IMR-90 (cell line): ENCODE results near the gene PTEN. TPM values are rescaled to one million over a fixed set of nuclear protein-coding genes. Genes with fewer than 3 reads are reported as not detected.

Experiments
- ATAC-seq: fragments of 200-7000 bp; cut with Tn5 transposase; 2 replicates; pipeline ENCODE4 v1.9.1; 2020; ENCODE audit warnings: low read depth, mild to moderate bottlenecking, moderate library complexity
- BruUV-seq: library from RNA; stranded (reverse); fragments of 400-500 nt; replicated peaks from 2 replicates; lab custom pipeline; 2021; lab: Mats Ljungman, UMichigan
- CTCF ChIA-PET: fragments of 300-600 bp; formaldehyde crosslinking; extraction: SDS; loops from one replicate; lab custom pipeline; 2021; ENCODE audit warnings: antibody characterized with exemption; lab: Yijun Ruan, JAX
- POLR2A ChIA-PET: fragments of 300-600 bp; sonication (Branson Sonifier 250); formaldehyde crosslinking; loops from one replicate; lab custom pipeline; 2022; ENCODE audit warnings: antibody characterized with exemption; ENCODE audit not compliant: unreplicated experiment; lab: Charles Lee
- DNase-seq: peaks from one replicate; pipeline ENCODE4 v3.0.0; 2013
- H2AFZ ChIP-seq: replicated peaks from 2 replicates; pipeline ENCODE3; 2013; ENCODE audit warnings: low read length, mild to moderate bottlenecking; ENCODE audit not compliant: poor library complexity
- H2AK5ac ChIP-seq: 2 replicates; pipeline ENCODE4 v1.6.1; 2013; ENCODE audit warnings: low read depth, low read length, inconsistent platforms
- H2AK9ac ChIP-seq: replicated peaks from 2 replicates; pipeline ENCODE3; 2013; ENCODE audit warnings: mild to moderate bottlenecking, low read depth, low read length, moderate library complexity; ENCODE audit not compliant: poor library complexity
- H2BK120ac ChIP-seq: 2 replicates; pipeline ENCODE4 v1.6.1; 2013; ENCODE audit warnings: low read depth, low read length, inconsistent platforms
- H2BK15ac ChIP-seq: 3 replicates; pipeline ENCODE4 v1.6.1; 2013; ENCODE audit warnings: low read depth, low read length, inconsistent platforms
- H2BK20ac ChIP-seq: 2 replicates; pipeline ENCODE4 v1.6.1; 2013; ENCODE audit warnings: low read depth, mild to moderate bottlenecking, inconsistent platforms, low read length, moderate library complexity
- H2BK5ac ChIP-seq: 2 replicates; pipeline ENCODE4 v1.6.1; 2013; ENCODE audit warnings: mild to moderate bottlenecking, low read depth, low read length, inconsistent platforms; ENCODE audit not compliant: poor library complexity, severe bottlenecking
- H3K14ac ChIP-seq: replicated peaks from 2 replicates; pipeline ENCODE4 v1.6.1; 2013; ENCODE audit warnings: low read depth, low read length, inconsistent platforms
- H3K18ac ChIP-seq: 2 replicates; pipeline ENCODE4 v1.6.1; 2013; ENCODE audit warnings: low read depth, low read length, control low read depth
- H3K23ac ChIP-seq: 2 replicates; pipeline ENCODE4 v1.6.1; 2013; ENCODE audit warnings: low read depth, low read length, inconsistent platforms
- H3K27ac ChIP-seq: 2 replicates; pipeline ENCODE4 v1.5.1; 2013; ENCODE audit warnings: mild to moderate bottlenecking, control low read depth, low read length; ENCODE audit not compliant: insufficient read depth
- H3K27me3 ChIP-seq: 2 replicates; pipeline ENCODE4 v1.6.1; 2013; ENCODE audit warnings: low read length; ENCODE audit not compliant: control insufficient read depth, insufficient read depth
- H3K36me3 ChIP-seq: 2 replicates; pipeline ENCODE4 v1.6.1; 2013; ENCODE audit warnings: low read length, mixed read lengths; ENCODE audit not compliant: control insufficient read depth, insufficient read depth
- H3K4ac ChIP-seq: 2 replicates; pipeline ENCODE4 v1.6.1; 2013; ENCODE audit warnings: low read depth, low read length, inconsistent platforms
- H3K4me1 ChIP-seq: 2 replicates; pipeline ENCODE4 v1.6.1; 2013; ENCODE audit warnings: low read length, mixed read lengths; ENCODE audit not compliant: control insufficient read depth, insufficient read depth
- H3K4me2 ChIP-seq: 2 replicates; pipeline ENCODE4 v1.6.1; 2013; ENCODE audit warnings: low read depth, mild to moderate bottlenecking, control low read depth, low read length, moderate library complexity
- H3K4me3 ChIP-seq: 2 replicates; pipeline ENCODE4 v1.5.1; 2013; ENCODE audit warnings: low read depth, mild to moderate bottlenecking, control low read depth, low read length, moderate library complexity; ENCODE audit not compliant: insufficient read depth
- H3K56ac ChIP-seq: 2 replicates; pipeline ENCODE4 v1.6.1; 2013; ENCODE audit warnings: low read length, inconsistent platforms; ENCODE audit not compliant: insufficient read depth; ENCODE audit errors: extremely low read depth
- H3K79me1 ChIP-seq, 2 experiments: 2 replicates each; pipeline ENCODE4 v1.6.1; 2013; ENCODE audit warnings: low read length in 2 of 2, inconsistent platforms in 1 of 2, low read depth in 1 of 2
- H3K9ac ChIP-seq: 2 replicates; pipeline ENCODE4 v1.6.1; 2013; ENCODE audit warnings: low read depth, low read length, control low read depth
- H3K9me1 ChIP-seq: 2 replicates; pipeline ENCODE4 v1.6.1; 2013; ENCODE audit warnings: low read length, inconsistent platforms; ENCODE audit not compliant: insufficient read depth
- H3K9me3 ChIP-seq: 2 replicates; pipeline ENCODE4 v1.6.1; 2013; ENCODE audit warnings: low read length; ENCODE audit not compliant: control insufficient read depth, insufficient read depth
- H4K20me1 ChIP-seq: 2 replicates; pipeline ENCODE4 v1.6.1; 2013; ENCODE audit warnings: low read length, inconsistent platforms; ENCODE audit not compliant: insufficient read depth
- H4K5ac ChIP-seq: 2 replicates; pipeline ENCODE4 v1.6.1; 2013; ENCODE audit warnings: mild to moderate bottlenecking, low read depth, low read length, control low read depth
- H4K8ac ChIP-seq, 2 experiments: 2 replicates each; pipeline ENCODE4 v1.6.1; 2013; ENCODE audit warnings: low read depth in 2 of 2, low read length in 2 of 2, control low read depth in 1 of 2, inconsistent platforms in 1 of 2
- H4K91ac ChIP-seq: 2 replicates; pipeline ENCODE4 v1.6.1; 2013; ENCODE audit warnings: low read depth, low read length, inconsistent platforms; ENCODE audit not compliant: insufficient read depth
- BHLHE40 ChIP-seq: fragments of 150-350 bp; IDR thresholded peaks from 2 replicates; pipeline ENCODE4 v1.6.1; 2016; ENCODE audit warnings: mild to moderate bottlenecking, low read depth, low read length
- CEBPB ChIP-seq: IDR thresholded peaks from 2 replicates; pipeline ENCODE4 v1.6.1; 2012; ENCODE audit warnings: low read depth, low read length, improper control_type of control experiment
- CHD1 ChIP-seq: IDR thresholded peaks from 2 replicates; pipeline ENCODE4 v1.6.1; 2012; ENCODE audit warnings: low read depth, low read length, improper control_type of control experiment
- ELK1 ChIP-seq: fragments of 150-350 bp; IDR thresholded peaks from 2 replicates; pipeline ENCODE4 v1.6.1; 2016; ENCODE audit warnings: low read depth, mild to moderate bottlenecking, low read length, moderate library complexity, borderline replicate concordance
- FOS ChIP-seq: fragments of 150-350 bp; IDR thresholded peaks from 2 replicates; pipeline ENCODE4 v1.6.1; 2016; ENCODE audit warnings: low read depth, low read length
- MAFK ChIP-seq: IDR thresholded peaks from 2 replicates; pipeline ENCODE4 v1.6.1; 2012; ENCODE audit warnings: low read depth, low read length, improper control_type of control experiment
- MAZ ChIP-seq: IDR thresholded peaks from 2 replicates; pipeline ENCODE4 v1.6.1; 2012; ENCODE audit warnings: low read depth, mild to moderate bottlenecking, low read length, improper control_type of control experiment, moderate library complexity, borderline replicate concordance
- MXI1 ChIP-seq: IDR thresholded peaks from 2 replicates; pipeline ENCODE4 v1.6.1; 2012; ENCODE audit warnings: low read depth, mild to moderate bottlenecking, low read length, moderate library complexity, borderline replicate concordance
- NFE2L2 ChIP-seq: fragments of 150-350 bp; IDR thresholded peaks from 2 replicates; pipeline ENCODE4 v1.6.1; 2016; ENCODE audit warnings: low read depth, mild to moderate bottlenecking, low read length
- POLR2A ChIP-seq: IDR thresholded peaks from 2 replicates; pipeline ENCODE4 v1.6.1; 2012; ENCODE audit warnings: mild to moderate bottlenecking, low read depth, low read length
- RAD21 ChIP-seq: IDR thresholded peaks from 2 replicates; pipeline ENCODE4 v1.6.1; 2012; ENCODE audit warnings: low read length, improper control_type of control experiment
- RCOR1 ChIP-seq: IDR thresholded peaks from 2 replicates; pipeline ENCODE4 v1.6.1; 2012; ENCODE audit warnings: mild to moderate bottlenecking, low read length, improper control_type of control experiment; ENCODE audit not compliant: insufficient replicate concordance
- RFX5 ChIP-seq: IDR thresholded peaks from 2 replicates; pipeline ENCODE4 v1.8.0; 2012; ENCODE audit warnings: low read depth, mild to moderate bottlenecking, low read length, moderate library complexity
- SMC3 ChIP-seq: fragments of 150-350 bp; IDR thresholded peaks from 2 replicates; pipeline ENCODE4 v1.6.1; 2016; ENCODE audit warnings: low read depth, mild to moderate bottlenecking, antibody characterized with exemption, low read length, moderate library complexity
- USF2 ChIP-seq: fragments of 150-350 bp; IDR thresholded peaks from 2 replicates; pipeline ENCODE4 v1.6.1; 2017; ENCODE audit warnings: mild to moderate bottlenecking, antibody characterized with exemption, low read length, low read depth
- WGBS, 2 experiments: methylation state at CpG; one replicate each; pipeline versions ENCODE4 v1.1.5 to v1.1.7; 2013; ENCODE audit warnings: missing lambda C conversion rate in 2 of 2; ENCODE audit not compliant: insufficient read length in 1 of 2; ENCODE audit errors: extremely low coverage in 2 of 2; 5-methylcytosine and 5-hydroxymethylcytosine counted together
- dilution Hi-C: fragments of 300-500 bp; cut with HindIII; formaldehyde crosslinking; loops from one replicate; pipeline ENCODE4 v1.14.3; 2018; ENCODE audit warnings: low sequenced_read_pairs; ENCODE audit not compliant: unreplicated experiment
- in situ Hi-C: fragments of 300-500 bp; cut with MboI; formaldehyde crosslinking; loops from 3 replicates; pipeline ENCODE4 v1.14.3; 2019; ENCODE audit warnings: low sequenced_read_pairs, inconsistent platforms, mixed read lengths
- intact Hi-C: fragments of 100-400 bp; cut with micrococcal nuclease; formaldehyde crosslinking; loops from 2 replicates; pipeline ENCODE4 v1.10.0; 2022
- polyA plus RNA-seq, 3 experiments: library from polyadenylated mRNA; depleted of rRNA; stranded (reverse); fragments of >200 nt; gene quantifications; 2 replicates each; pipeline ENCODE4 v1.2.3, GENCODE V29; 2012; ENCODE audit warnings: low replicate concordance in 1 of 3
- total RNA-seq: library from RNA; depleted of rRNA; stranded (reverse); fragments of >200 nt; gene quantifications from 2 replicates; pipeline ENCODE4 v1.2.3, GENCODE V29; 2012
- TF ChIP-seq, protein P1 (sequence below): conservative IDR thresholded peaks from 2 replicates; pipeline ENCODE4 v1.5.1; 2012; ENCODE audit warnings: mild to moderate bottlenecking, low read depth, low read length, improper control_type of control experiment

Gene PTEN
- total and polyA plus RNA-seq, 2 of the 4 experiments (the other 2 are of a cell fraction), result 12.0 to 38.9 TPM

GRCh38 chr10:87836098-87836497 lies 27.3 kb upstream of the PTEN start:
- CTCF ChIA-PET, result no interaction called here
- no peak for ATAC-seq
- H4K5ac ChIP-seq, result no peak overlapping the region
- POLR2A ChIA-PET, result no interaction called here
- no peak overlapping the region for H2BK120ac ChIP-seq
- no peaks in the 10 kb centered on the region for H3K9me1 ChIP-seq
- dilution Hi-C loops, result no loop called here
- no peak overlapping the region for H3K4ac ChIP-seq
- H4K20me1 ChIP-seq, result no peaks in the 10 kb centered on the region
- no peaks in the 10 kb centered on the region for H3K27me3 ChIP-seq
- no peak overlapping the region for H3K9ac ChIP-seq
- TF ChIP-seq NFE2L2 (no peak), CHD1 (no peak), SMC3 (no peak), RFX5 (no peak), RCOR1 (no peak), USF2 (no peak), CEBPB (no peak), BHLHE40 (no peak), MAZ (no peak), POLR2A (no peak), MXI1 (no peak), ELK1 (no peak), FOS (no peak), MAFK (no peak), RAD21 (no peak)
- TF ChIP-seq, protein P1, sequence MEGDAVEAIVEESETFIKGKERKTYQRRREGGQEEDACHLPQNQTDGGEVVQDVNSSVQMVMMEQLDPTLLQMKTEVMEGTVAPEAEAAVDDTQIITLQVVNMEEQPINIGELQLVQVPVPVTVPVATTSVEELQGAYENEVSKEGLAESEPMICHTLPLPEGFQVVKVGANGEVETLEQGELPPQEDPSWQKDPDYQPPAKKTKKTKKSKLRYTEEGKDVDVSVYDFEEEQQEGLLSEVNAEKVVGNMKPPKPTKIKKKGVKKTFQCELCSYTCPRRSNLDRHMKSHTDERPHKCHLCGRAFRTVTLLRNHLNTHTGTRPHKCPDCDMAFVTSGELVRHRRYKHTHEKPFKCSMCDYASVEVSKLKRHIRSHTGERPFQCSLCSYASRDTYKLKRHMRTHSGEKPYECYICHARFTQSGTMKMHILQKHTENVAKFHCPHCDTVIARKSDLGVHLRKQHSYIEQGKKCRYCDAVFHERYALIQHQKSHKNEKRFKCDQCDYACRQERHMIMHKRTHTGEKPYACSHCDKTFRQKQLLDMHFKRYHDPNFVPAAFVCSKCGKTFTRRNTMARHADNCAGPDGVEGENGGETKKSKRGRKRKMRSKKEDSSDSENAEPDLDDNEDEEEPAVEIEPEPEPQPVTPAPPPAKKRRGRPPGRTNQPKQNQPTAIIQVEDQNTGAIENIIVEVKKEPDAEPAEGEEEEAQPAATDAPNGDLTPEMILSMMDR, result no peak
- no peak overlapping the region for H2AK5ac ChIP-seq
- no peak overlapping the region for H2AK9ac ChIP-seq
- no peak overlapping the region for H3K4me3 ChIP-seq
- H2BK15ac ChIP-seq, result no peak overlapping the region
- BruUV-seq, result no TSS peak
- DNase-seq, result no peak
- H2AFZ ChIP-seq, result no peak overlapping the region
- no peak overlapping the region for H2BK20ac ChIP-seq
- in situ Hi-C loops, result no loop called here
- WGBS, 2 experiments, result no CpG with 5 or more reads among the region's 4 CpGs
- no peak overlapping the region for H4K8ac ChIP-seq
- no peak overlapping the region for H4K91ac ChIP-seq
- no peaks in the 10 kb centered on the region for H3K4me1 ChIP-seq
- no peak overlapping the region for H2BK5ac ChIP-seq
- H3K4me2 ChIP-seq, result no peak overlapping the region
- H3K9me3 ChIP-seq, result no peaks in the 10 kb centered on the region
- H3K18ac ChIP-seq, result no peak overlapping the region
- no peaks in the 10 kb centered on the region for H3K79me1 ChIP-seq
- intact Hi-C loops, result no loop called here
- no peak overlapping the region for H3K27ac ChIP-seq
- no peak overlapping the region for H3K14ac ChIP-seq
- H3K36me3 ChIP-seq, result no peaks in the 10 kb centered on the region
- H3K56ac ChIP-seq, result no peak overlapping the region
- no peak overlapping the region for H3K23ac ChIP-seq
